Raji (cell line): ENCODE data around the gene KCTD16.

Experiments used
- POLR2A ChIP-seq: IDR thresholded peaks from 2 replicates; pipeline ENCODE4 v1.6.1; 2011; ENCODE audit warnings: low read depth, low read length, control low read depth; ENCODE audit not compliant: insufficient read depth

KCTD16 gene

DNA sequence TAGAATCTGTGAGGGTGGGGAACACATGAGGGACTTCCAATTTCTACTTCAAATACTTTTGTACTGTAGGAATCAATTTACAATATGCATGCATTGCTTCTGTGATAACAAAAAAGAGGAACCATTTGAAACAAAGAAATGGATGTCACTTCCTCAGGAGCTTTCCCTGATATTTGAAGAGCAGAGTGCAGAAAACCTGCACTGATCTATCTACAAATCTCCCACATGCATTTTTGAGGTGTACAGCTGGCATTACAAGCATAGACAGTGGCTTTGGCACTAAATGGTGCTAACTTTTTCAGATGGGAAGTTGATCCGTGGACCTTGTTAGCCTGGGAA is 27.9 kb upstream of the KCTD16 start:
- TF ChIP-seq POLR2A, result no peak

DNA sequence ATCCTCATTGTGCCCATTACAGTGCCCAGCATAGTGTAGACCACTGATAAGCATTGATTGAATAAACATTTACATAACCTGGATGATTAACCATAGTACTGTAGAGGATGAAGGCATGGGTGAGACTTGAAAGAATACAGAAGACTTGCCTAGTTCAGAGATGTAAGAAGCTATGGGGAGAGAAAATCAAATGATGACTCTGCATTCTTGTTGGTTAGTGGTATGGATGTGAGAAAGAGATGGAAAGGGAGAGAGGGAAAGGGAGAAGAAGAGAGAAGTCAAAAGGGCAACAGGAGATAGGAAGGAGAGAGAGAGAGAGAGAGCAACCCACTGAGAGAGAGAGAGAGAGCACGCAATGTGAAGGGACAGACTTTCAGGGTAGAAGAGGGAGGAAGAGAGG is 27.0 kb upstream of the KCTD16 start:
- no peak for TF ChIP-seq POLR2A

DNA sequence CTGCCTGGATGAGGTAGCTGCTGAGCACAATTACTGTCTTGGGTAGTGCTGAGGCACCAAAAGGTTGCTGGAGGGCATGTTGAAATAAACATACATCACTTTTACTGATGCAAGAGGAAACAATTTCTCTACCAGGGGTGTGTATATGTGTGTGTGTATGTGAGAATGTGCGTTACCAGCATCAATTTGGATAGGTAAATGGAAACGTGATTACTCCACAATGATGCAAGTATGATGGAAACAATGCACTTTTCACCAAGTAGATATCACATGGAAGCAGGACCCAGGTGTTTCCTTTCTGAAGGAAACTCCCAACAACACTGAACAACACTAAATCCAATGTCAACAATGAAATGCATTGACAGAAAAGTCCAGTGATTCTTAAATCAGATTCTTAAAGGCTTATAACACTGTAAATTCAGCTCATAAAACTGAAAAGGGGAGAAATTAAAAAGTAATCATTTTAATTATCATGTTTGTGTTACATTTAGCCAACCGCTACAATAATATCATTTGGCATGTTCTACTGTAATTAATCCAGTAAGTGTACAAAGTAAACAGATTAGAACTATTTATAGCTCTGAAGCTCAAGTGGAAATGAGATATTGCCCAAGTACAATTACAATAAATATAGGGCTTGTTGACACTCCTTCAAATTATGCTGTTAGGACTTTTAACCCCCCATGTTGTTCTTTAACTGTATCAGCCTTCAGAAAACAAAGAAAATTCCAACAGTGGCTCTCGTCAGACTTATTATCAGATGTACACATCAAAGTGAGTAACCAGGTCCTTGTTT is 25.5 kb upstream of the KCTD16 start:
- TF ChIP-seq POLR2A, result no peak

DNA sequence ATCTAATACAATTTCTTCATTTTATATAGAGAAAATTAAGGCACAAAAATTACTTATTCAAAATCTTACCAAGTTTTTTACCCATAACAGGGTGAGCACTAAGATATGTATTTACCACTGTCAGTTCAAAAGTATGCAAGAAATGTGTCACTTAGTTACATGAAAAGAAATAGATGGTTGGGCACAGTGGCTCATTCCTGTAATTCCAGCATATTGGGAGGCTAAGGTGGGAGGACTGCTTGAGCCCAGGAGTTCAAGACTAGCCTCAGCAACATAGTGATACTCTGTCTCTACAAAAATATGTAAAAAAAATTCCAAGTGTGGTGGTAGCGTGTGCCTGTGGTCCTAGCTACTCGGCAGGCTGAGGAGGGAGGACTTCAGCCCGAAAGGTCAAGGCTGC is 19.6 kb upstream of the KCTD16 start:
- TF ChIP-seq POLR2A, result no peak

DNA sequence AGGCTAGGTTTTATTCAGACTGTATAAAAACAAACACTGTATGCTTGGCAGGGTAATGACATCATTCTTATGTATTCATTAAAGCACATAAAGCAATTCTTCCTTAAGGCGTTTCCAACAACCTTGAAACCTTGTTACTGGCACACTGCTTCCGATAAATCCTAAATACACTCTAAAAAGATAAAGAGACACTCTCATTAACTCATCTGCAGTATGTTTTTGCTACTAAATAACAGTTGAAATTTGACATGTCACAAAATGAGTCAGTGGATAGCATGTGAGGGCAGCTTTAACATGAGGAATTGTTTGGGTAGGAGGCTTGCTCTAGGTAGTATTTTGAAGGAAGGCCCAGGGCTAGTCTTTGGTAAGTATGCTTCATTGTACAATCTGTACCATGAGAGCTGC is 13.9 kb upstream of the KCTD16 start:
- TF ChIP-seq POLR2A, result no peak

DNA sequence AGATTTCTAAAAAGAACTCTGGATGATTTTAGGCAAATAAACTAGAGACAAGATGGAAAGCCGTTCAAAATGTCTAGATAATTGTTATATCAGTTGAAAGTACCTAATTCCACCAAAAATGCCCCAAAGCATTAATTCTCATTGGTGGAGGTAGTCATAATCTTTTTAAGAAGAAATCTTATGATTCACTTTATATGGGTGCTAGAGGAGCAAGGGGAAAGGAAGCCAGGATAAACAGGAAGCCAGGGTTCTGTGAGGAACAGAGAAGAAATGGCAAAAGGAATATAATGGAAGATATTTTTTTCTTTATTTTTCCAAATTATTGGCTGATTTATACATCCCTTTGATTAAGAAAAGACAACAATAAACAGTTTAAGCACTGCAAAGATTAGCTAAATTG is 8.0 kb upstream of the KCTD16 start:
- no peak for TF ChIP-seq POLR2A

DNA sequence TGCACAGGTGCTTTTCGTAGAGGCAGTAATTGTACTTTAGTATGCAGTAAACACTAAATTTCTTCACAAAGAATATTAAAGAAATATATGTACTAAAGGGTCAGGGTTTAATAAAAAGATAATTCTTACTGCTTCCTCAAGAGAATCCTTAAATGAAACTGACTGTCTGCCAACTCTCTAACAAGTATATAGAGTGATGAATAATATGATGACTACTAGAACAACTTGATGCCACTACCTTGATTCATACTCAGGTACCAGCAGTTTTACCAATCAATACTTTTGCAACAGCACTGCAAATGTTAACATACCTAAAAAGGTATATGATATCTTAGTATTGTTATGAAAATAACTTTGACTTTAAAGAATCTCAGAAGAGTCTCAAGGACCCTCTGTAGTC is 4.0 kb upstream of the KCTD16 start:
- no peak for TF ChIP-seq POLR2A

DNA sequence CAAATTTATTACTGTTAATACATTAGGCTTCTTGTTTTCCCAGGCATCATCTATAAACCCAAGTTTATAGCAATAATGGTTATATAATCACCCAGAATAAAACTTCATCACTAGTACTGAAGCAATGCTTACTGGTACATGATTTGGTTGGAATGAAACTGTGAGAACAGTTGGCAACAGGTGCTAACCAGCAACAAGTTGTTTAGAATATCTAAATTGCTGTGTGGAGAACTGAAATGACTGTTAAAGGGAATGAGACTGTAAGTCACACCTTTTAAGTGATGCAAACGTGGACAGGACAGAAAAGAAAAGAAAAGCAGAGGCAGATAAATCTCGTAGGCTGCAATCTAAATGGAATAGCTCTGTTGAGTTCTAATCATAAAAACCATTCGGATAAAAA is 2.7 kb upstream of the KCTD16 start:
- no peak for TF ChIP-seq POLR2A

DNA sequence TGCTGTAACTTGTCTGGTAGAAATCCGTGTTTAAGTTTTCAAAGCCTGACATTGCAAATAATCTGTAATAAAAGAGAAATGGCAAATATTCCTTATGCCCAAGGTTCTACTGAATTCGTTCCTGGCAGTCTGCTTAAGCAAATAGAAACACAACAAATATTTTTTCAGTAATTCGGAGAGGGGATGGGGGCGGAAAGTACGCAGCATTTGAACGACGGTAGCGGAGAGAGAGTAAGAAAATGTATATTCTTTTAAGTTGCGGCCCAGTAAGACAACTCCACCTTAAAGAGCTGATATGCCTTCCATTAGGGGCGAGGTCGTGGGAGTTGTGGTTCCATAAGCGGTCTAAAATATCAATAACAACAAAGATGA is 783 bp upstream of the KCTD16 start:
- TF ChIP-seq POLR2A, result no peak

DNA sequence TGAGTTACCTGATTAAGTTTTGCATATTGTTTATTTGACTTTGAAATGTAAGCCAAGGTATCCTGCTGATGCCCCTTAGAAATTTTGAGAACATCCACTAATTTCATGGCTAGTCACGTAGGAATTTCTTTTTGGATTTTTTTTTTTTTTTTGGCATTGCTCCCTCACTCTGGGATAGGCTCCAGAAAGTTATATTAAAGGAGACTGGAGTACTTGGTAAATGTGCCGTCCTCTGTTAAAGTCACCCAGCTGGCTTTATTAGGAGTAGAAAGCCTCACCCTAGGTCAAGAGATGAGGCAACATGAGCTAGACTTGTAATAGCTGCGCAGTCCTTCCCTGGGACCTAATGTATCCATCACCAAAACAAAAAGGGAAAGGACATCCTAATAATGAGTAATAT is 3.1 kb downstream of the KCTD16 start:
- no peak for TF ChIP-seq POLR2A

DNA sequence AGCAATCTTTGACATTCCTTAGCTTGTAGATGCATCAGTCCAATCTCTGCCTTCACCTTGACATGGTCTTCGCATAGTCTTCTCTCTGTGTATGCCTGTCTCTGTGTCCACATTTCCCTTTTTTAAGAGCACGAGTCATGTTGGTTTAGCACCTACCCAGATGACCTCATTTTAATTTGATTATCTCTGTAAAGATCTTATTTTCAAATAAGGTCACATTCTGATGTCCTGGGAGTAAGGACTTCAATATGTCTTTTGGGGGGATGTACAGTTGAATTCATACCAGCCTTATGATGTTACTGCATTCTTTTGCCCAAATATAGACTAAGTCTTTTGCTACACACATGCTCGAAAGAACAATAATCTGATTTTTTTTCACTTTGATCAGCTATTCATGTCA is 6.9 kb downstream of the KCTD16 start:
- TF ChIP-seq POLR2A, result no peak

DNA sequence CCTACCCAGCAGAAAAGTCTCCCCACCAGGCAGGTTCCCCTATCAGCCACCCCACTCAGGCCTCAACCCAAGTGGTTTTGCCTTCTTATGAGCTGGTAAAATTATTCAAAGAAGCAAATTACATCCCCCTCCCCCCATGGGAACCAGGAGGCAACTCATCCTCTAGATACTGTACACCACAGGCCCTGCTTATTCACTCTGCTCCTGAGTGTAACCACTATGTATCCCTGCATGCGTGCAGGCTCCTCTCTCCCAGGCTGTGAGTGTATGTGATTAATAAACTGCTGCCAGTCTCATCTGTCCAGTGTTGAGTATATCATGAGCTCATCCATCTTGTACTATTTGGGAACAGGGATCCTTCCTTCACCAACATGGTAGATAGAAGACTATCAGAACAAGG is 8.6 kb downstream of the KCTD16 start:
- no peak for TF ChIP-seq POLR2A

DNA sequence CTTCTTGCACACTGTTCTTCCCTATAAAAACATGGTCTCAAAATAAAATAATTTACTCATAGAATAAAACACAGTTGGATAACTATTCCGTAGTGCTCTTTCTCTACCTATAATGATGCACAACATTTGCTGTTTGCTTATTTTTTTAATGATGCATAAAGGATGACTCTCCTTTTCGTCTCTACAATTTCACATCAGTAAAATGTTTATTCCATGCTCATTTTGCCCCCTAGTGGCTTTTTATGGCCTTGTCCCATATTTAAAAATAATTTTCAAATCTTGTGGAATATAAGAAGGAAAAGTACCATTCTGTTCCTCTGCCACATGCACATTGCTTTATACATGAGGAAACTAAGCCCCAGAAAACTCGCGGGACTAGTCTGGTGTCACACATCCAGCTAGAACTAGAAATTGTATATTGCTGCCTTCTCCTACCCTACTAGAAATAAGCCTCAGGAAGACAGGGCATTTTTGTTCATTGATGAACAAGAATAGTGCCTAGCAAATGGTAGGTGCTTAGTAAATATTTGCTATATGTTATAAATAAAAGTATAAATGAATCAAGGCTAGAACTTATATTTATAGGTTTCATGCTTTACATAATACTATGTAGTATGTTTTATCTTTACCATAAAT is 12.7 kb downstream of the KCTD16 start:
- TF ChIP-seq POLR2A, result no peak

DNA sequence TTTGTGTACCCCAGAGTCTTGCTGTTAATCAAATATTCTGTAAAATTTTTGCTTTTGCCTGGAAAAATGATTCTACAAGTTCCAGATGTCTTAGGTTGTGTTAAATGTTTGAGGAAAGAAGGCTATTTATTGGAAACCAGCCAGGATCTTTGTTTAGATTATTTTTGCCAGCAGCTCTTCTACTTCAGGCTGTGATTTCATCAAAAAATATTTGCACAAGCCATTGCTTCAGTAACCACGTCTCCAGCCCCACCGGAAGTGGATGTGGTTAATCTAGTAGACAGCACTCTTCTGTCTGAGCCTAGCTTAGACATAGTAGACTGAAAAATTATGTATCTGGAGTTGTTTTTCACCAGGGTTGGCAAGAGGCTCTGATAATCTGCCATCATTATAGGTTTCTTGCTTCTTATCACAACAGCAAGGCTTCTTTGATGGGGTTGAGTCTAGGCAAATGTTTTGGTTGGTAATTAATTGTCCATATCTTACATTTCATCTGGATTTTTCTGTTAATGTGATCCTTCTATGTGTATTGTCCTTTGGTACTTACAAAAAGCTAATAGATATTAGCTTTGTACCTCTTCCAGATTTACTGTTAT is 17.1 kb downstream of the KCTD16 start:
- no peak for TF ChIP-seq POLR2A

DNA sequence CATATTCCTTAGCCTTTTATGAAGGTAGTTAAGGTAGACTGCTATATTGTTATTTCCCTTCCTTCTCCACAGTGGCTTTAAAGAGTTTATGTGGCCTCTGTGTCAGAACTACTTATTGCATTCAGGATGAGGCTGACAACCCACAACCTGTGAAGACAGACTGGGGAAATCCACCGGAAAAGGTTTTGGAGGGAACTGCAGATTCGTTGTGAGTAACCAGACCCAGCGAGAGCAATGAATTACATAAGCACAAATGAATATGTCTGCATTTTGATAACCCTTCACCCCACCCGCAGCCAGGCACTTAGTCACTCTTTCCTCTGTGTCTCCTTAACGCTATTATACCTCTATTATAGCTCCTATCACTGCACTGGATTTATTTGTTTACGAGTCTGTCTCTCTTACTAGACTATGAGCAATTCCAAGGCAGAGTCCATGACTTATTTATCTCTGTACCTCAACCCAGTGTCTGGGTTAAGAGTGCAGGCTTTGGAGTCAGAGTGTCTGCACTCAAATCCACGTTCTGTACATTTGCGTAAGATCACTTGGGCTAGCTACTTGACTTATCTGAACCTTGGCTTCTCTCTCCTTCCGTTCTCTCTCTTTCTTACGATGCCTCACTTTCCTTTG is 19.2 kb downstream of the KCTD16 start:
- no peak for TF ChIP-seq POLR2A

DNA sequence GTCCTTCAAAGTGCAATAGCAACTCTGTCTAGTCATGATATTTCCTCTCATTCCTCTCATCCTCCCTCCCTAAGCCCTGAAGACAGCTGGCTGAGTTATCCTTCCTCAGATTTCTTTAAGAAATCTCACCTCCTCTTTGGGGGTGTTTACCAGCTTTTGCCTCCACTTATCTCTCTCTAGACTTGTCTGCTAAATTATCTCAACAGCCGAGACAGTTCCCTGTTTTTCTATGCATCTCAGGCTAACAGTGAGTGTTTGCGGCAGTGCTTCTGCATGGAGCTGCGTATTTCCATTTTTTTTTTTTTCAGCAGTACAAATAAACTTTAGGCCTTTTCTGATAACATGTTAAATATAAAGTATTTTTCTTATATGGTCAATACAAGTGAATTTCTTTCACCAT is 20.9 kb downstream of the KCTD16 start:
- TF ChIP-seq POLR2A, result no peak
